AG10803 (cell line): ENCODE results near the gene BMP2K.
"Not testable (repeated sequence)": the region's sequence is repeated elsewhere in the genome, so short reads cannot be mapped to it uniquely, and the experiment has no call there.

Experiments used
- DNase-seq: peaks from one replicate; pipeline ENCODE4 v3.0.0; 2010; ENCODE audit warnings: low read depth
- H3K4me3 ChIP-seq: 2 replicates; pipeline ENCODE4 v1.5.1; 2011; ENCODE audit warnings: mild to moderate bottlenecking, low read length, control low read depth
- CTCF ChIP-seq: conservative IDR thresholded peaks from 2 replicates; pipeline ENCODE4 v1.5.1; 2011; ENCODE audit warnings: mild to moderate bottlenecking, low read length, control low read depth, inconsistent platforms

BMP2K gene

DNA sequence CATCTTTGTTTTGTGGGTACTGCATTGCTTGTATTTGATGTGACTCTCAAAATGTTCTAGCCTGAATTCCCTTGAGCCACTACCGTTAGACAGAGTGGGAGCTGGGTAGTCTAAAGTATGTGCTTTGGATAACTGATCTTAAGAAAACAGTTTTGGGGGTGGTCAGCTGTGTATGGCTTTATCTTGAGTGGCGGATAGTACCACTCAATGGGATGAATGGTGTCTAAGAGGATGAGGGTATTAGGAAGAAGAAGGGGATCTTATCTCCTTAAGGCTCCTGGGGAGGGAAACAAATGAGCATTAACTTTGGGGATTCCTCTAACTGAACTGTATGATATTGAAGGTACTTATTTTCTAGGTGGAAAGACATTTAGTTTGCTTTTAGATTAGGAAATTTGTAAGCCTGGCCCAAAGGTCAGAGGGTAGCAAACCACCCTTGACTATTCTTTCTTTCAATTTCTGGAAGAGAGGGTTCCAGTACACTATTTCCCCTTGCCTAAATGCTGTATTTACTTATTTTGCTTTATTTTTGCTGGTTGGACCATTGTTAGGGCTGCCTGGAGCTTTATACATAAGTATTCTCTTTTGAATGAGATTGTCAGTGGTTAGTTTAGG lies 11.3 kb downstream of the BMP2K start:
- no peak for TF ChIP-seq CTCF
- DNase-seq: no peak
- no peak overlapping the region for H3K4me3 ChIP-seq

DNA sequence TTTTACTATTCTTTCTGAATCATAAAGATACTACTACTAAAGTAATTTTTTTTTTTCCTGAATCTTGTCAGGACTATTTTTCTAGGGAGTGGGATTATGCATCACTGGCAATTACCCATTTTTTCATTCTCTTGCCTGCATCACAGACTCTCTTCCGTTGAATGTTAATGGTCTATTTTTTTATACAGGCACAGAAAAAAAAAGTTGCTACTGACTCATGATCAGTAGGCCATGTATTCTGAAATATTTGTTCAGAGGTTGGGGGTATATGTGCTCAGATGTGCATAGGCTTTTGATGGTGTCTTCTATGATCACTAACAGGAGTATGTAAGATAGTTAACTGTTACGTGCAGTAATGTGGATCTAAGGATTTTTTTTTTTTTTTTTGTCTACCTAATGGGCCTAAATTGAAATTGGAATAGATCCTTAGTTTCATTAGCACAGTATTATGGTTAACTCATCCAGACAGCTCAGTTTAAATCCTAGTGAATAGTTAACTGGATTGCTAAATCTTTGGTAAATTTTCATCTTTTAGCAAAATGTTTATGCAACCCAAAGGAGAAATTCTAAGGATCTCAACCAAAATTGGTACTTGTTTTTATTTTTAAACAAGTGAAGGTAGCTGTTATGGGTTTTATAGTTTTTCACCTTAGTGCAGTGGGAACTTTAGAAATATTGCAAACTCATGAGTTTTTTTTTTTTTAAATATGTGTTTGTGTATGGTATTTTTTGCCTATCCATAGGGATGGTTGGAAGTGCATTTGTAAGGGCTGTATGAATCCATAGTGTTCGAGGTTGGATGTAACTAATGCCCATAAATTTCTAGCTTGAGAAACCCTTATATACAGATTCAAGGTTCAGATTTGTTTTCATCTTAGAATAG lies 12.1 kb downstream of the BMP2K start:
- TF ChIP-seq CTCF: no peak
- DNase-seq: no peak
- no peak overlapping the region for H3K4me3 ChIP-seq

- not testable (repeated sequence) for H3K4me3 ChIP-seq, DNase-seq
Measured at GRCh38 chr4:78795594-78796416, 19.7 kb downstream of the BMP2K start.

- no peak for TF ChIP-seq CTCF
- no peak for DNase-seq
- no peak overlapping the region for H3K4me3 ChIP-seq
Measured at GRCh38 chr4:78796526-78796925, 20.4 kb downstream of the BMP2K start.

GRCh38 chr4:78797777-78798284 lies 21.7 kb downstream of the BMP2K start:
- no peak overlapping the region for H3K4me3 ChIP-seq
- TF ChIP-seq CTCF: no peak
- no peak for DNase-seq

DNA sequence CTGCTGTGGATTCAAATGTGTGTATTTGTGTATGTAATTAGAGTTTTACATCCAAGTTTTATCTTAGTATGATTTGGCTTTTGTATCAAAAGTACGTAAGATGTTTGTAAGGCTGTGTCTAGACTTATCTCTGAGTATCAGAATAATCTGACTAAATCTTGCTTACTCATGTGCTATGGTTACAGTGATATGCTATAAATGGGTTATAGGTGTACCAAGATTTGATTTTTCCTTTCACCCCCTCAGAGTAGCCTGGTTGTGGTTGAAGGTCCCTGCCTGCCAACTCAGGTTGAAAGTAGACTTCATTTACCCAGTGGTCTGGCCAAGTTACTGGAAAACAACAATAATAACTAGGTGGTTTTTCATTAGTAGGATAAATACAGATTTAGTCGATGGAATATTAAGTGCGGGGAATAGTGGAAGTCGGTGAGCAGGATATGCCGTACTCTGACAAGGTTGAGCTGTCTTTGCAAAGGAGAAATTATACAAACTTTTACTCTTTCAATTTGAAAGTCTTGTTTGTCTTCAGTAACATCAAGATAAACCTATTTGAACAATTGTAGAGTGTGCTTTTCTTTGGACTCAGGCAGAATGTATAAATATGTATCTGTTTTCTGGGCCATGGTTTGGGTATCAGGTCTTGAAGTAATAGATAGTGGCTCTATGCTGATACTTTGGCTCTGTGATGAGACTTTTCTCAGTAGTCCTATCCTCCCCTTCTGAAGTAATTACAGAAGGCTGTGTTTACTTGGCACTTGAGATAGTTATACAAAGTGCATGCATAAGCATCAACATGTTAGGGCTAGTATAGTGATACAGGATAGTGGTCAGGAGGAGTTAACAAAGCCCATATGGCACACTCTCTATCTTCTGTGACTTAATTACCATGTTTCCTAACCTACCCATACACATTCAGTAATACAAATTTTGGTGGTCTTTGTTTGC lies 23.7 kb downstream of the BMP2K start:
- no peak for DNase-seq
- no peak overlapping the region for H3K4me3 ChIP-seq
- TF ChIP-seq CTCF: no peak
